Adipose tissue (tissue), 3 donors: ENCODE data around the gene DHRS12. TPM values are rescaled to one million over a fixed set of nuclear protein-coding genes. Genes with fewer than 3 reads are reported as not detected.

Source experiments
- H3K27ac ChIP-seq: one replicate; pipeline ENCODE4 v1.5.1; 2013; ENCODE audit warnings: low read depth, low read length
- WGBS, 3 donors: extraction: QIAGEN DNeasy Blood & Tissue Kit; methylation state at CpG; one replicate each; pipeline ENCODE4 v1.1.7; 2013; 5-methylcytosine and 5-hydroxymethylcytosine counted together
- polyA plus RNA-seq, 3 donors: library from polyadenylated mRNA; stranded (reverse); fragments of 200-250 nt; gene quantifications; one replicate each; pipeline ENCODE4 v1.2.3, GENCODE V29; 2013
- donor health status: healthy with polysubstance abuse.
- donor health status: Bipolar disorder and iron deficiency.
- donor health status: healthy.

The DHRS12 gene
- polyA plus RNA-seq, 3 donors: 21.1 to 24.1 (median 21.9) TPM

- no peak overlapping the region for H3K27ac ChIP-seq
- WGBS, 3 donors: 91 to 98% (median 92%) methylated on average over 2 of the region's 2 CpGs
These were observed 61.4 kb downstream of the DHRS12 start for GRCh38 chr13:51742611-51743010.

GRCh38 chr13:51742031-51742430 lies 61.9 kb downstream of the DHRS12 start:
- 76 to 87% (median 82%) methylated on average over 2 of the region's 2 CpGs for WGBS, 3 donors

GRCh38 chr13:51740698-51741097 lies 63.3 kb downstream of the DHRS12 start:
- 59 to 68% (median 63%) methylated on average over 5 of the region's 5 CpGs for WGBS, 3 donors
- no peak overlapping the region for H3K27ac ChIP-seq

More at GRCh38 chr13:51742031-51742430, 61.9 kb downstream of the DHRS12 start:
- no peak overlapping the region for H3K27ac ChIP-seq

GRCh38 chr13:51739027-51739764 lies 64.8 kb downstream of the DHRS12 start:
- WGBS, 3 donors: 66 to 87% (median 80%) methylated on average over 6 of the region's 6 CpGs
- H3K27ac ChIP-seq: no peak overlapping the region

GRCh38 chr13:51738226-51738905 lies 65.6 kb downstream of the DHRS12 start:
- no peak overlapping the region for H3K27ac ChIP-seq
- 91 to 96% (median 94%) methylated on average over 2 of the region's 2 CpGs for WGBS, 3 donors

- no peak overlapping the region for H3K27ac ChIP-seq
- WGBS, 3 donors: 86 to 94% (median 91%) methylated on average over 3 of the region's 3 CpGs
These were observed 66.4 kb downstream of the DHRS12 start for GRCh38 chr13:51737609-51738008.

GRCh38 chr13:51734786-51735185 lies 69.2 kb downstream of the DHRS12 start:
- WGBS, 3 donors: 91 to 97% (median 91%) methylated on average over 2 of the region's 2 CpGs
- no peak overlapping the region for H3K27ac ChIP-seq

GRCh38 chr13:51733374-51734298 lies 70.3 kb downstream of the DHRS12 start:
- H3K27ac ChIP-seq: no peak overlapping the region
- 69 to 81% (median 69%) methylated on average over 3 of the region's 3 CpGs for WGBS, 3 donors

GRCh38 chr13:51731759-51732158 lies 72.2 kb downstream of the DHRS12 start:
- no peak overlapping the region for H3K27ac ChIP-seq
- 43 to 58% (median 56%) methylated on average over 4 of the region's 4 CpGs for WGBS, 3 donors

GRCh38 chr13:51730927-51731326 lies 73.0 kb downstream of the DHRS12 start:
- WGBS, 3 donors: 89 to 96% (median 96%) methylated on average over 1 of the region's 1 CpG

GRCh38 chr13:51729866-51730553 lies 74.0 kb downstream of the DHRS12 start:
- no peak overlapping the region for H3K27ac ChIP-seq
- WGBS, 3 donors: 54 to 79% (median 65%) methylated on average over 11 of the region's 11 CpGs

More at GRCh38 chr13:51730927-51731326, 73.0 kb downstream of the DHRS12 start:
- no peak overlapping the region for H3K27ac ChIP-seq

- 83 to 92% (median 86%) methylated on average over 10 of the region's 10 CpGs for WGBS, 3 donors
- no peak overlapping the region for H3K27ac ChIP-seq
These were observed 75.0 kb downstream of the DHRS12 start for GRCh38 chr13:51728972-51729371.

- 31 to 90% (median 86%) methylated on average over 4 of the region's 4 CpGs for WGBS, 3 donors
- H3K27ac ChIP-seq: no peak overlapping the region
These were observed 75.7 kb downstream of the DHRS12 start for GRCh38 chr13:51728275-51728673.

- WGBS, 3 donors: 46 to 80% (median 79%) methylated on average over 8 of the region's 8 CpGs
- no peak overlapping the region for H3K27ac ChIP-seq
These were observed 76.2 kb downstream of the DHRS12 start for GRCh38 chr13:51727634-51728274.

- no peak overlapping the region for H3K27ac ChIP-seq
- WGBS, 3 donors: 31 to 56% (median 53%) methylated on average over 3 of the region's 3 CpGs
These were observed 77.3 kb downstream of the DHRS12 start for GRCh38 chr13:51726446-51727193.

GRCh38 chr13:51724721-51725120 lies 79.2 kb downstream of the DHRS12 start:
- H3K27ac ChIP-seq: no peak overlapping the region

- H3K27ac ChIP-seq: no peak overlapping the region
- 95 to 96% (median 96%) methylated on average over 6 of the region's 6 CpGs for WGBS, 3 donors
These were observed 80.4 kb downstream of the DHRS12 start for GRCh38 chr13:51723529-51723928.
